WTC11 (cell line): ENCODE results near the gene VWA2. TPM values are rescaled to one million over a fixed set of nuclear protein-coding genes. Genes with fewer than 3 reads are reported as not detected.

Experiments
- ATAC-seq: fragments of 200-7000 bp; cut with Tn5 transposase; 2 replicates; pipeline ENCODE4 v1.10.0; 2021; ENCODE audit warnings: mild to moderate bottlenecking, moderate library complexity
- CTCF ChIA-PET: fragments of 300-600 bp; sonication (Branson Sonifier 250); formaldehyde crosslinking; loops from one replicate; lab custom pipeline; 2021; ENCODE audit warnings: antibody characterized with exemption; lab: Charles Lee
- POLR2A ChIA-PET: fragments of 350-600 bp; sonication (Branson Sonifier 250); formaldehyde crosslinking; loops from one replicate; lab custom pipeline; 2021; ENCODE audit warnings: antibody characterized with exemption; lab: Charles Lee
- DNase-seq: peaks from one replicate; pipeline ENCODE4 v3.0.0; 2021; ENCODE audit warnings: low spot score
- H3K27ac Mint-ChIP-seq: 2 replicates; pipeline ENCODE4 v1.8.0; 2021; ENCODE audit warnings: mixed read lengths
- H3K27me3 Mint-ChIP-seq: 2 replicates; pipeline ENCODE4 v1.8.0; 2021; ENCODE audit warnings: low read depth, mild to moderate bottlenecking, moderate library complexity, mixed read lengths
- H3K36me3 Mint-ChIP-seq: 2 replicates; pipeline ENCODE4 v1.8.0; 2021; ENCODE audit warnings: mixed read lengths
- H3K4me1 Mint-ChIP-seq: 2 replicates; pipeline ENCODE4 v1.8.0; 2022; ENCODE audit warnings: mixed read lengths
- H3K4me3 Mint-ChIP-seq: 2 replicates; pipeline ENCODE4 v1.8.0; 2021; ENCODE audit warnings: mild to moderate bottlenecking, moderate library complexity, mixed read lengths
- H3K9me3 Mint-ChIP-seq: 2 replicates; pipeline ENCODE4 v1.8.0; 2021; ENCODE audit warnings: mixed read lengths
- CBFB ChIP-seq: sonication (generic); formaldehyde crosslinking; IDR thresholded peaks from 2 replicates; pipeline ENCODE4 v1.8.1; 2022; ENCODE audit warnings: mild to moderate bottlenecking, low read depth, missing genetic modification reagents
- CREB1 ChIP-seq: sonication (generic); formaldehyde crosslinking; IDR thresholded peaks from 2 replicates; pipeline ENCODE4 v1.8.0; 2023; ENCODE audit warnings: mild to moderate bottlenecking, missing genetic modification reagents
- CREM ChIP-seq: sonication (generic); formaldehyde crosslinking; IDR thresholded peaks from 2 replicates; pipeline ENCODE4 v1.8.1; 2022; ENCODE audit warnings: mild to moderate bottlenecking, missing genetic modification reagents, moderate library complexity
- JUN ChIP-seq: sonication (generic); formaldehyde crosslinking; IDR thresholded peaks from 2 replicates; pipeline ENCODE4 v1.8.0; 2023; ENCODE audit warnings: mild to moderate bottlenecking, missing genetic modification reagents
- KAT7 ChIP-seq: sonication (generic); formaldehyde crosslinking; IDR thresholded peaks from 2 replicates; pipeline ENCODE4 v1.8.1; 2023; ENCODE audit warnings: missing genetic modification reagents, mild to moderate bottlenecking, borderline replicate concordance
- NFYB ChIP-seq: sonication (generic); formaldehyde crosslinking; conservative IDR thresholded peaks from 2 replicates; pipeline ENCODE4 v1.8.0; 2022; ENCODE audit warnings: low read depth, missing genetic modification reagents
- SMAD3 ChIP-seq: sonication (generic); formaldehyde crosslinking; IDR thresholded peaks from 2 replicates; pipeline ENCODE4 v1.8.0; 2022; ENCODE audit warnings: missing genetic modification reagents, mild to moderate bottlenecking, borderline replicate concordance
- TP53 ChIP-seq: sonication (generic); formaldehyde crosslinking; IDR thresholded peaks from 2 replicates; pipeline ENCODE4 v1.8.1; 2023; ENCODE audit warnings: mild to moderate bottlenecking, missing genetic modification reagents
- ZBTB21 ChIP-seq: sonication (generic); formaldehyde crosslinking; IDR thresholded peaks from 2 replicates; pipeline ENCODE4 v1.8.1; 2023; ENCODE audit warnings: mild to moderate bottlenecking, missing genetic modification reagents, borderline replicate concordance
- total RNA-seq: library from RNA; stranded (reverse); gene quantifications from 3 replicates; pipeline ENCODE4 v1.2.3, GENCODE V29; 2021
- TF ChIP-seq, protein P1 (sequence below): sonication (generic); formaldehyde crosslinking; IDR thresholded peaks from 2 replicates; pipeline ENCODE4 v1.8.1; 2023; ENCODE audit warnings: mild to moderate bottlenecking, missing genetic modification reagents, borderline replicate concordance
- TF ChIP-seq, protein P2 (sequence below): sonication (generic); formaldehyde crosslinking; IDR thresholded peaks from 2 replicates; pipeline ENCODE4 v1.8.0; 2022; ENCODE audit warnings: mild to moderate bottlenecking, missing genetic modification reagents
- TF ChIP-seq, protein P3 (sequence below): fragments of 250-450 bp; sonication (Bioruptor Pico); IDR thresholded peaks from 2 replicates; pipeline ENCODE4 v2.1.2; 2022; ENCODE audit warnings: mild to moderate bottlenecking, moderate library complexity
- TF ChIP-seq, protein P4 (sequence below): sonication (generic); formaldehyde crosslinking; IDR thresholded peaks from 2 replicates; pipeline ENCODE4 v1.8.0; 2022; ENCODE audit warnings: mild to moderate bottlenecking, missing genetic modification reagents
- TF ChIP-seq, protein P5 (sequence below): sonication (generic); formaldehyde crosslinking; IDR thresholded peaks from 2 replicates; pipeline ENCODE4 v1.8.1; 2023; ENCODE audit warnings: mild to moderate bottlenecking, moderate library complexity, missing genetic modification reagents
- TF ChIP-seq, protein P6 (sequence below): sonication (generic); formaldehyde crosslinking; IDR thresholded peaks from 2 replicates; pipeline ENCODE4 v1.8.1; 2022; ENCODE audit warnings: mild to moderate bottlenecking, moderate library complexity, missing genetic modification reagents
- TF ChIP-seq, protein P7 (sequence below): fragments of 250-450 bp; sonication (Bioruptor Pico); IDR thresholded peaks from 2 replicates; pipeline ENCODE4 v1.9.0; 2021; ENCODE audit warnings: mild to moderate bottlenecking, borderline replicate concordance
- TF ChIP-seq, protein P8 (sequence below): sonication (generic); formaldehyde crosslinking; IDR thresholded peaks from 2 replicates; pipeline ENCODE4 v1.8.1; 2022; ENCODE audit warnings: mild to moderate bottlenecking, missing genetic modification reagents, moderate library complexity, borderline replicate concordance

Gene VWA2
- total RNA-seq, 1 experiment from 2014 or later = 2.1 TPM

DNA sequence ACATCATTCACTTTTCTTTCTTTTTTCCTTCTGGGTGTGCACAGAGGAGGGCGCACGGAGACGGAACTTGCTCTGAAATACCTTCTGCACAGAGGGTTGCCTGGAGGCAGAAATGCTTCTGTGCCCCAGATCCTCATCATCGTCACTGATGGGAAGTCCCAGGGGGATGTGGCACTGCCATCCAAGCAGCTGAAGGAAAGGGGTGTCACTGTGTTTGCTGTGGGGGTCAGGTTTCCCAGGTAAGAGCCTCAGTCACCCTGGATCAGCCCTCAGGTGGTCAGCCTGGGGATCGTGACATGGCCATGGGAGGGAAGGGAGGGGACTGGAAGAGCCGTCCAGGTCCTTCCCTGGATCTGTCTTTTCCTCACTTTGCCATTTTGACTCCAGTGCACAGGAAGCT is 33.6 kb downstream of the VWA2 start:
- H3K27me3 Mint-ChIP-seq = no peaks in the 10 kb centered on the region
- DNase-seq (no peak), ATAC-seq (no peak)
- H3K27ac Mint-ChIP-seq = no peak overlapping the region
- ChIA-PET POLR2A (interaction anchor here (1.1 kb wide), 1 partner anchor 21 kb away, joined by 3 read pairs; no protein-coding TSS in a partner anchor), CTCF (interaction anchor here (1.3 to 1.9 kb wide), 3 partner anchors 32 to 186 kb away, joined by 3 to 6 read pairs (median 6); no protein-coding TSS in a partner anchor)
- TF ChIP-seq, protein P1, sequence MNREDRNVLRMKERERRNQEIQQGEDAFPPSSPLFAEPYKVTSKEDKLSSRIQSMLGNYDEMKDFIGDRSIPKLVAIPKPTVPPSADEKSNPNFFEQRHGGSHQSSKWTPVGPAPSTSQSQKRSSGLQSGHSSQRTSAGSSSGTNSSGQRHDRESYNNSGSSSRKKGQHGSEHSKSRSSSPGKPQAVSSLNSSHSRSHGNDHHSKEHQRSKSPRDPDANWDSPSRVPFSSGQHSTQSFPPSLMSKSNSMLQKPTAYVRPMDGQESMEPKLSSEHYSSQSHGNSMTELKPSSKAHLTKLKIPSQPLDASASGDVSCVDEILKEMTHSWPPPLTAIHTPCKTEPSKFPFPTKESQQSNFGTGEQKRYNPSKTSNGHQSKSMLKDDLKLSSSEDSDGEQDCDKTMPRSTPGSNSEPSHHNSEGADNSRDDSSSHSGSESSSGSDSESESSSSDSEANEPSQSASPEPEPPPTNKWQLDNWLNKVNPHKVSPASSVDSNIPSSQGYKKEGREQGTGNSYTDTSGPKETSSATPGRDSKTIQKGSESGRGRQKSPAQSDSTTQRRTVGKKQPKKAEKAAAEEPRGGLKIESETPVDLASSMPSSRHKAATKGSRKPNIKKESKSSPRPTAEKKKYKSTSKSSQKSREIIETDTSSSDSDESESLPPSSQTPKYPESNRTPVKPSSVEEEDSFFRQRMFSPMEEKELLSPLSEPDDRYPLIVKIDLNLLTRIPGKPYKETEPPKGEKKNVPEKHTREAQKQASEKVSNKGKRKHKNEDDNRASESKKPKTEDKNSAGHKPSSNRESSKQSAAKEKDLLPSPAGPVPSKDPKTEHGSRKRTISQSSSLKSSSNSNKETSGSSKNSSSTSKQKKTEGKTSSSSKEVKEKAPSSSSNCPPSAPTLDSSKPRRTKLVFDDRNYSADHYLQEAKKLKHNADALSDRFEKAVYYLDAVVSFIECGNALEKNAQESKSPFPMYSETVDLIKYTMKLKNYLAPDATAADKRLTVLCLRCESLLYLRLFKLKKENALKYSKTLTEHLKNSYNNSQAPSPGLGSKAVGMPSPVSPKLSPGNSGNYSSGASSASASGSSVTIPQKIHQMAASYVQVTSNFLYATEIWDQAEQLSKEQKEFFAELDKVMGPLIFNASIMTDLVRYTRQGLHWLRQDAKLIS (CRISPR knock-in tag) = no peak
- TF ChIP-seq JUN (CRISPR knock-in tag) (no peak), CBFB (CRISPR knock-in tag) (no peak), TP53 (CRISPR knock-in tag) (no peak), CREM (no peak), KAT7 (no peak), NFYB (CRISPR knock-in tag) (no peak)
- TF ChIP-seq, protein P2, sequence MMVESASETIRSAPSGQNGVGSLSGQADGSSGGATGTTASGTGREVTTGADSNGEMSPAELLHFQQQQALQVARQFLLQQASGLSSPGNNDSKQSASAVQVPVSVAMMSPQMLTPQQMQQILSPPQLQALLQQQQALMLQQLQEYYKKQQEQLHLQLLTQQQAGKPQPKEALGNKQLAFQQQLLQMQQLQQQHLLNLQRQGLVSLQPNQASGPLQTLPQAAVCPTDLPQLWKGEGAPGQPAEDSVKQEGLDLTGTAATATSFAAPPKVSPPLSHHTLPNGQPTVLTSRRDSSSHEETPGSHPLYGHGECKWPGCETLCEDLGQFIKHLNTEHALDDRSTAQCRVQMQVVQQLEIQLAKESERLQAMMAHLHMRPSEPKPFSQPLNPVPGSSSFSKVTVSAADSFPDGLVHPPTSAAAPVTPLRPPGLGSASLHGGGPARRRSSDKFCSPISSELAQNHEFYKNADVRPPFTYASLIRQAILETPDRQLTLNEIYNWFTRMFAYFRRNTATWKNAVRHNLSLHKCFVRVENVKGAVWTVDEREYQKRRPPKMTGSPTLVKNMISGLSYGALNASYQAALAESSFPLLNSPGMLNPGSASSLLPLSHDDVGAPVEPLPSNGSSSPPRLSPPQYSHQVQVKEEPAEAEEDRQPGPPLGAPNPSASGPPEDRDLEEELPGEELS (CRISPR knock-in tag) = no peak
- TF ChIP-seq, protein P3, sequence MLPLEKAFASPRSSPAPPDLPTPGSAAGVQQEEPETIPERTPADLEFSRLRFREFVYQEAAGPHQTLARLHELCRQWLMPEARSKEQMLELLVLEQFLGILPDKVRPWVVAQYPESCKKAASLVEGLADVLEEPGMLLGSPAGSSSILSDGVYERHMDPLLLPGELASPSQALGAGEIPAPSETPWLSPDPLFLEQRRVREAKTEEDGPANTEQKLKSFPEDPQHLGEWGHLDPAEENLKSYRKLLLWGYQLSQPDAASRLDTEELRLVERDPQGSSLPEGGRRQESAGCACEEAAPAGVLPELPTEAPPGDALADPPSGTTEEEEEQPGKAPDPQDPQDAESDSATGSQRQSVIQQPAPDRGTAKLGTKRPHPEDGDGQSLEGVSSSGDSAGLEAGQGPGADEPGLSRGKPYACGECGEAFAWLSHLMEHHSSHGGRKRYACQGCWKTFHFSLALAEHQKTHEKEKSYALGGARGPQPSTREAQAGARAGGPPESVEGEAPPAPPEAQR (CRISPR knock-in tag) = no peak
- H3K36me3 Mint-ChIP-seq = no peaks in the 10 kb centered on the region
- no peak overlapping the region for H3K4me3 Mint-ChIP-seq
- H3K9me3 Mint-ChIP-seq = no peaks in the 10 kb centered on the region
- H3K4me1 Mint-ChIP-seq = no peaks in the 10 kb centered on the region

DNA sequence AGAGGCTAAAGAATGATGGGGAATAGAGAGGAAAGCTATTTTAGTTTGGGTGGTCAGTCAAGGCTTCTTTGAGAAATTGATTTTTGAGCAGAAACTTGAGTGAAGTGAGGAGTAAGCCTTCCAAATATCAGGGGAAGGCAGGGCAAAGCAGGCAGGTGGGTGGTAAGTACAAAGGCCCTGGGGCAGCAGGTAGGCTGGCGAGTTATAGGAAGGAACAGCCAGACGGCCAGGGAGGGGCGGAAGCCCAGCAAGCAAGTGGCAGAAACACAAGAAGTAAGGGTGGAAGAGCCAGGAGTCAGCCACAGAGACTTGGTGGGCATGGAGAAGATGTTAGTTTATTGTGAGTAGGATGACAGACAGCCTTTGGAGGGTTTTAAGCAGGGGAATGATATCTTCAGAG is 34.9 kb downstream of the VWA2 start:
- no peak for DNase-seq
- no peak overlapping the region for H3K4me3 Mint-ChIP-seq
- ChIA-PET POLR2A (no interaction called here), CTCF (interaction anchor here (1.9 kb wide), 1 partner anchor 30 kb away, joined by 6 read pairs; no protein-coding TSS in a partner anchor)
- H3K36me3 Mint-ChIP-seq = no peaks in the 10 kb centered on the region
- H3K27me3 Mint-ChIP-seq = no peaks in the 10 kb centered on the region
- no peak for ATAC-seq
- no peaks in the 10 kb centered on the region for H3K4me1 Mint-ChIP-seq
- no peak overlapping the region for H3K27ac Mint-ChIP-seq
- H3K9me3 Mint-ChIP-seq = no peaks in the 10 kb centered on the region
- TF ChIP-seq, protein P4, sequence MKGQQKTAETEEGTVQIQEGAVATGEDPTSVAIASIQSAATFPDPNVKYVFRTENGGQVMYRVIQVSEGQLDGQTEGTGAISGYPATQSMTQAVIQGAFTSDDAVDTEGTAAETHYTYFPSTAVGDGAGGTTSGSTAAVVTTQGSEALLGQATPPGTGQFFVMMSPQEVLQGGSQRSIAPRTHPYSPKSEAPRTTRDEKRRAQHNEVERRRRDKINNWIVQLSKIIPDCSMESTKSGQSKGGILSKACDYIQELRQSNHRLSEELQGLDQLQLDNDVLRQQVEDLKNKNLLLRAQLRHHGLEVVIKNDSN (CRISPR knock-in tag) = no peak
- TF ChIP-seq, protein P5, sequence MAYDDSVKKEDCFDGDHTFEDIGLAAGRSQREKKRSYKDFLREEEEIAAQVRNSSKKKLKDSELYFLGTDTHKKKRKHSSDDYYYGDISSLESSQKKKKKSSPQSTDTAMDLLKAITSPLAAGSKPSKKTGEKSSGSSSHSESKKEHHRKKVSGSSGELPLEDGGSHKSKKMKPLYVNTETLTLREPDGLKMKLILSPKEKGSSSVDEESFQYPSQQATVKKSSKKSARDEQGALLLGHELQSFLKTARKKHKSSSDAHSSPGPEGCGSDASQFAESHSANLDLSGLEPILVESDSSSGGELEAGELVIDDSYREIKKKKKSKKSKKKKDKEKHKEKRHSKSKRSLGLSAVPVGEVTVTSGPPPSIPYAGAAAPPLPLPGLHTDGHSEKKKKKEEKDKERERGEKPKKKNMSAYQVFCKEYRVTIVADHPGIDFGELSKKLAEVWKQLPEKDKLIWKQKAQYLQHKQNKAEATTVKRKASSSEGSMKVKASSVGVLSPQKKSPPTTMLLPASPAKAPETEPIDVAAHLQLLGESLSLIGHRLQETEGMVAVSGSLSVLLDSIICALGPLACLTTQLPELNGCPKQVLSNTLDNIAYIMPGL (CRISPR knock-in tag) = no peak
- TF ChIP-seq, protein P6, sequence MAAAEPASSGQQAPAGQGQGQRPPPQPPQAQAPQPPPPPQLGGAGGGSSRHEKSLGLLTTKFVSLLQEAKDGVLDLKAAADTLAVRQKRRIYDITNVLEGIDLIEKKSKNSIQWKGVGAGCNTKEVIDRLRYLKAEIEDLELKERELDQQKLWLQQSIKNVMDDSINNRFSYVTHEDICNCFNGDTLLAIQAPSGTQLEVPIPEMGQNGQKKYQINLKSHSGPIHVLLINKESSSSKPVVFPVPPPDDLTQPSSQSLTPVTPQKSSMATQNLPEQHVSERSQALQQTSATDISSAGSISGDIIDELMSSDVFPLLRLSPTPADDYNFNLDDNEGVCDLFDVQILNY (CRISPR knock-in tag) = no peak
- no peak for TF ChIP-seq ZBTB21
- TF ChIP-seq, protein P7, sequence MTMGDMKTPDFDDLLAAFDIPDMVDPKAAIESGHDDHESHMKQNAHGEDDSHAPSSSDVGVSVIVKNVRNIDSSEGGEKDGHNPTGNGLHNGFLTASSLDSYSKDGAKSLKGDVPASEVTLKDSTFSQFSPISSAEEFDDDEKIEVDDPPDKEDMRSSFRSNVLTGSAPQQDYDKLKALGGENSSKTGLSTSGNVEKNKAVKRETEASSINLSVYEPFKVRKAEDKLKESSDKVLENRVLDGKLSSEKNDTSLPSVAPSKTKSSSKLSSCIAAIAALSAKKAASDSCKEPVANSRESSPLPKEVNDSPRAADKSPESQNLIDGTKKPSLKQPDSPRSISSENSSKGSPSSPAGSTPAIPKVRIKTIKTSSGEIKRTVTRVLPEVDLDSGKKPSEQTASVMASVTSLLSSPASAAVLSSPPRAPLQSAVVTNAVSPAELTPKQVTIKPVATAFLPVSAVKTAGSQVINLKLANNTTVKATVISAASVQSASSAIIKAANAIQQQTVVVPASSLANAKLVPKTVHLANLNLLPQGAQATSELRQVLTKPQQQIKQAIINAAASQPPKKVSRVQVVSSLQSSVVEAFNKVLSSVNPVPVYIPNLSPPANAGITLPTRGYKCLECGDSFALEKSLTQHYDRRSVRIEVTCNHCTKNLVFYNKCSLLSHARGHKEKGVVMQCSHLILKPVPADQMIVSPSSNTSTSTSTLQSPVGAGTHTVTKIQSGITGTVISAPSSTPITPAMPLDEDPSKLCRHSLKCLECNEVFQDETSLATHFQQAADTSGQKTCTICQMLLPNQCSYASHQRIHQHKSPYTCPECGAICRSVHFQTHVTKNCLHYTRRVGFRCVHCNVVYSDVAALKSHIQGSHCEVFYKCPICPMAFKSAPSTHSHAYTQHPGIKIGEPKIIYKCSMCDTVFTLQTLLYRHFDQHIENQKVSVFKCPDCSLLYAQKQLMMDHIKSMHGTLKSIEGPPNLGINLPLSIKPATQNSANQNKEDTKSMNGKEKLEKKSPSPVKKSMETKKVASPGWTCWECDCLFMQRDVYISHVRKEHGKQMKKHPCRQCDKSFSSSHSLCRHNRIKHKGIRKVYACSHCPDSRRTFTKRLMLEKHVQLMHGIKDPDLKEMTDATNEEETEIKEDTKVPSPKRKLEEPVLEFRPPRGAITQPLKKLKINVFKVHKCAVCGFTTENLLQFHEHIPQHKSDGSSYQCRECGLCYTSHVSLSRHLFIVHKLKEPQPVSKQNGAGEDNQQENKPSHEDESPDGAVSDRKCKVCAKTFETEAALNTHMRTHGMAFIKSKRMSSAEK (CRISPR knock-in tag) = no peak
- TF ChIP-seq, protein P8, sequence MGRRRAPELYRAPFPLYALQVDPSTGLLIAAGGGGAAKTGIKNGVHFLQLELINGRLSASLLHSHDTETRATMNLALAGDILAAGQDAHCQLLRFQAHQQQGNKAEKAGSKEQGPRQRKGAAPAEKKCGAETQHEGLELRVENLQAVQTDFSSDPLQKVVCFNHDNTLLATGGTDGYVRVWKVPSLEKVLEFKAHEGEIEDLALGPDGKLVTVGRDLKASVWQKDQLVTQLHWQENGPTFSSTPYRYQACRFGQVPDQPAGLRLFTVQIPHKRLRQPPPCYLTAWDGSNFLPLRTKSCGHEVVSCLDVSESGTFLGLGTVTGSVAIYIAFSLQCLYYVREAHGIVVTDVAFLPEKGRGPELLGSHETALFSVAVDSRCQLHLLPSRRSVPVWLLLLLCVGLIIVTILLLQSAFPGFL (CRISPR knock-in tag) = no peak
- no peak for TF ChIP-seq SMAD3
- TF ChIP-seq CREB1 (CRISPR knock-in tag) = no peak
